Activated naive CD4-positive, alpha-beta T cell treated with anti-CD3 and anti-CD28 coated beads for 36 hours (primary cell): ENCODE data around the gene IL1B. TPM values are rescaled to one million over a fixed set of nuclear protein-coding genes. Genes with fewer than 3 reads are reported as not detected.

Experiments used
- CTCF ChIA-PET: fragments of 350-600 bp; sonication (Branson Sonifier 250); formaldehyde crosslinking; loops from one replicate; lab custom pipeline; 2021; ENCODE audit warnings: antibody characterized with exemption; lab: Charles Lee
- DNase-seq: peaks from one replicate; pipeline ENCODE4 v3.0.0-alpha.2; 2020
- H3K27ac Mint-ChIP-seq: one replicate; pipeline ENCODE4 v1.8.0; 2021; ENCODE audit warnings: mild to moderate bottlenecking, mixed read lengths
- H3K27me3 Mint-ChIP-seq: one replicate; pipeline ENCODE4 v1.8.0; 2021; ENCODE audit warnings: low read depth, mixed read lengths
- H3K36me3 Mint-ChIP-seq: one replicate; pipeline ENCODE4 v1.8.0; 2021; ENCODE audit warnings: low read depth, mixed read lengths
- H3K4me1 Mint-ChIP-seq: one replicate; pipeline ENCODE4 v1.8.0; 2021; ENCODE audit warnings: low read depth, mixed read lengths
- H3K4me3 Mint-ChIP-seq: one replicate; pipeline ENCODE4 v1.8.0; 2021; ENCODE audit warnings: mild to moderate bottlenecking, moderate library complexity, mixed read lengths
- H3K9me3 Mint-ChIP-seq: one replicate; pipeline ENCODE4 v1.8.0; 2021; ENCODE audit warnings: mixed read lengths
- intact Hi-C: fragments of 100-400 bp; cut with micrococcal nuclease; formaldehyde crosslinking; loops from one replicate; pipeline ENCODE4 v1.15.1; 2023
- total RNA-seq, 2 experiments: library from RNA; stranded (reverse); gene quantifications; one replicate each; pipeline ENCODE4 v1.2.3, GENCODE V29; 2021

Gene IL1B
- total RNA-seq, 2 experiments from 2014 or later, result not detected

DNA sequence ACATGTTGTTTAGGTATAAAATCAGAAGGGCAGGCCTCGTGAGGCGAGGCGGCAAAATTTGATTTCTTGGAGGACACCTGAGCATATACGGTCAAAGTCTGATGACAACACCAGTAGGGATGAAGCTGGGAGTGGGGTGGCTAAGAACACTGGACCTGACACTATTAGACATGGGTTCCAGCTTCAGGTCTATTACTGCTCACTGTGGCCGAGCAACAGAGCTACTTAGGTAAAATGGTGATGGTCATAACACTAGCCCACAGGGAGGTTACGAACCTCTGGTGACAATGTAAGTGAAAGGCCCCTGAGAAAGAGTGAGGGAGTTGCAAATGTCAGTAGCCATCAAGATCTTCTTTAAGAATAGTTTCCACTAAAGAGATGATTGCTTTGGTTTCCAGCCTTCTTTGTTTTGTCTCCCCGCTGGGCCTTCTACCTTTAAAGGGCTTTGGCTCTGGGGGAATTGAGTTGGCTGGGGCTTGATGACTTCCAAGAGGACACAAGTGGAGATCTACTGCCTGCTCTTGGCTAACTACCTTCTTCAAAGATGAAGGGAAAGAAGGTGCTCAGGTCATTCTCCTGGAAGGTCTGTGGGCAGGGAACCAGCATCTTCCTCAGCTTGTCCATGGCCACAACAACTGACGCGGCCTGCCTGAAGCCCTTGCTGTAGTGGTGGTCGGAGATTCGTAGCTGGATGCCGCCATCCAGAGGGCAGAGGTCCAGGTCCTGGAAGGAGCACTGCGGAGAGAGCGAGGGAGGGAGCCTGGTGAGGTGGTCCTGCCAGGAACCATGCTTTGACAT is 3.5 kb downstream of the IL1B start:
- H3K4me1 Mint-ChIP-seq, result no peaks in the 10 kb centered on the region
- CTCF ChIA-PET, result interaction anchor here (0.6 to 1.1 kb wide), 3 partner anchors 18 to 83 kb away, joined by 3 to 4 read pairs (median 3); no protein-coding TSS in a partner anchor
- no peak overlapping the region for H3K27ac Mint-ChIP-seq
- no peak overlapping the region for H3K4me3 Mint-ChIP-seq
- no peak for DNase-seq
- no peaks in the 10 kb centered on the region for H3K36me3 Mint-ChIP-seq
- peaks cover 2% of the 10 kb centered on the region for H3K27me3 Mint-ChIP-seq
- H3K9me3 Mint-ChIP-seq, result no peaks in the 10 kb centered on the region
- intact Hi-C loops, result no loop called here

DNA sequence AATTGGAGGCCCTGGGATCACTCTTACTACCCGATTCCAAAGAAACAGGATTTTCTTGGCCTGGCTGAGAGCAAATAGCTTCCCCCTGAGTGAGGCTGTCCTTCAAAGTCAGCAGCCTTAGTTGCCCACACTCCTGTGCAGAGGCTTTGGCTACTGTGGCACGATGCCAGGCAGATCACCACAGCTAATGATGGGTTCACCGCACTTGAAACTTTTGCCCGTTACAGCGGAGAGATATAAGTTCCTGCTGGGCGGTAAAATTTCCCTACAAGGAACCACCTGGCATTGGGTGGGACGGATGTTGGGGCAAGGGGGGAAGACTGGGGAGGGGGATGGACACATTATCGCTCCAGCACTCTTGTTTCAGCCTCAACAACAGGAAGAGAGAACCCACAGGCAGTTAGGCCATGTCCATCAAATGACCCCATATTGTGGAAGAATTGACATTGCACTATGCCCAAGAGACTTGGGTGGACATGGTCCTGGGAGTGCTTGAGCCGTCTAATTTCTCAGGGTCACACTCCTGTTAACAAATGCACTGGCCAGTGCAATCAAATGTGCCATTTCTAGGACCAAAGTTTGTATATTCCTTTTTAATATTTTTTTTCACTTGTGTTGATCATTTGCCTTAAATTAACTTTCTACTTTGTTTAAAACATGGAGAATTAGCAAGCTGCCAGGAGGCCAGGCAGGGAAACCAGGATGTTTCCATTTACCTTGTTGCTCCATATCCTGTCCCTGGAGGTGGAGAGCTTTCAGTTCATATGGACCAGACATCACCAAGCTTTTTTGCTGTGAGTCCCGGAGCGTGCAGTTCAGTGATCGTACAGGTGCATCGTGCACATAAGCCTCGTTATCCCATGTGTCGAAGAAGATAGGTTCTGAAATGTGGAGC is 4.4 kb downstream of the IL1B start:
- peaks cover 2% of the 10 kb centered on the region for H3K27me3 Mint-ChIP-seq
- no peak overlapping the region for H3K27ac Mint-ChIP-seq
- H3K9me3 Mint-ChIP-seq, result no peaks in the 10 kb centered on the region
- H3K4me3 Mint-ChIP-seq, result no peak overlapping the region
- intact Hi-C loops, result no loop called here
- no peaks in the 10 kb centered on the region for H3K4me1 Mint-ChIP-seq
- DNase-seq, result no peak
- CTCF ChIA-PET, result no interaction called here
- H3K36me3 Mint-ChIP-seq, result no peaks in the 10 kb centered on the region

- H3K27me3 Mint-ChIP-seq, result peaks cover 2% of the 10 kb centered on the region
- no peak overlapping the region for H3K4me3 Mint-ChIP-seq
- intact Hi-C loops, result no loop called here
- H3K36me3 Mint-ChIP-seq, result no peaks in the 10 kb centered on the region
- H3K9me3 Mint-ChIP-seq, result no peaks in the 10 kb centered on the region
- no peak for DNase-seq
- H3K27ac Mint-ChIP-seq, result no peak overlapping the region
- CTCF ChIA-PET, result no interaction called here
- no peaks in the 10 kb centered on the region for H3K4me1 Mint-ChIP-seq
Measured at GRCh38 chr2:112831513-112831845, 5.1 kb downstream of the IL1B start.

- DNase-seq, result no peak
- H3K27ac Mint-ChIP-seq, result no peak overlapping the region
- no peaks in the 10 kb centered on the region for H3K9me3 Mint-ChIP-seq
- H3K4me3 Mint-ChIP-seq, result no peak overlapping the region
- intact Hi-C loops, result no loop called here
- H3K4me1 Mint-ChIP-seq, result no peaks in the 10 kb centered on the region
- no peaks in the 10 kb centered on the region for H3K36me3 Mint-ChIP-seq
- CTCF ChIA-PET, result interaction anchor here (0.6 to 1.9 kb wide), 2 partner anchors 69 to 110 kb away, joined by 3 to 7 read pairs; no protein-coding TSS in a partner anchor
- H3K27me3 Mint-ChIP-seq, result peaks cover 2% of the 10 kb centered on the region
Measured at GRCh38 chr2:112830682-112831512, 5.7 kb downstream of the IL1B start.

DNA sequence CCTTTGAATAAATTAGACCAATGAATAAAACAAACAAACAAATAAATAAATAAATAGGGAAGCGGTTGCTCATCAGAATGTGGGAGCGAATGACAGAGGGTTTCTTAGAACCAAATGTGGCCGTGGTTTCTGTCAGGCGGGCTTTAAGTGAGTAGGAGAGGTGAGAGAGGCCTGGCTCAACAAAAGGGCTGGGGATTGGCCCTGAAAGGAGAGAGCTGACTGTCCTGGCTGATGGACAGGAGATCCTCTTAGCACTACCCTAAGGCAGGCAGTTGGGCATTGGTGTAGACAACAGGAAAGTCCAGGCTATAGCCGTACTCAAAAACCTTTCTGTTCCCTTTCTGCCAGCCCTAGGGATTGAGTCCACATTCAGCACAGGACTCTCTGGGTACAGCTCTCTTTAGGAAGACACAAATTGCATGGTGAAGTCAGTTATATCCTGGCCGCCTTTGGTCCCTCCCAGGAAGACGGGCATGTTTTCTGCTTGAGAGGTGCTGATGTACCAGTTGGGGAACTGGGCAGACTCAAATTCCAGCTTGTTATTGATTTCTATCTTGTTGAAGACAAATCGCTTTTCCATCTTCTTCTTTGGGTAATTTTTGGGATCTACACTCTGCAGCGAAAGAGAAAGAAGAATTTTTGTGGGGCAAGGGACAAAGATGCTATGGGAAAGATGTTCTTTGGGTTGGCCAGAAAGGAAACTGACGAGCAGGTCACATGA is 6.5 kb downstream of the IL1B start:
- peaks cover 2% of the 10 kb centered on the region for H3K27me3 Mint-ChIP-seq
- H3K4me3 Mint-ChIP-seq, result no peak overlapping the region
- no peaks in the 10 kb centered on the region for H3K9me3 Mint-ChIP-seq
- DNase-seq, result no peak
- no peaks in the 10 kb centered on the region for H3K4me1 Mint-ChIP-seq
- CTCF ChIA-PET, result interaction anchor here (1.9 kb wide), 1 partner anchor 111 kb away, joined by 7 read pairs; no protein-coding TSS in a partner anchor
- no peak overlapping the region for H3K27ac Mint-ChIP-seq
- intact Hi-C loops, result no loop called here
- H3K36me3 Mint-ChIP-seq, result no peaks in the 10 kb centered on the region

DNA sequence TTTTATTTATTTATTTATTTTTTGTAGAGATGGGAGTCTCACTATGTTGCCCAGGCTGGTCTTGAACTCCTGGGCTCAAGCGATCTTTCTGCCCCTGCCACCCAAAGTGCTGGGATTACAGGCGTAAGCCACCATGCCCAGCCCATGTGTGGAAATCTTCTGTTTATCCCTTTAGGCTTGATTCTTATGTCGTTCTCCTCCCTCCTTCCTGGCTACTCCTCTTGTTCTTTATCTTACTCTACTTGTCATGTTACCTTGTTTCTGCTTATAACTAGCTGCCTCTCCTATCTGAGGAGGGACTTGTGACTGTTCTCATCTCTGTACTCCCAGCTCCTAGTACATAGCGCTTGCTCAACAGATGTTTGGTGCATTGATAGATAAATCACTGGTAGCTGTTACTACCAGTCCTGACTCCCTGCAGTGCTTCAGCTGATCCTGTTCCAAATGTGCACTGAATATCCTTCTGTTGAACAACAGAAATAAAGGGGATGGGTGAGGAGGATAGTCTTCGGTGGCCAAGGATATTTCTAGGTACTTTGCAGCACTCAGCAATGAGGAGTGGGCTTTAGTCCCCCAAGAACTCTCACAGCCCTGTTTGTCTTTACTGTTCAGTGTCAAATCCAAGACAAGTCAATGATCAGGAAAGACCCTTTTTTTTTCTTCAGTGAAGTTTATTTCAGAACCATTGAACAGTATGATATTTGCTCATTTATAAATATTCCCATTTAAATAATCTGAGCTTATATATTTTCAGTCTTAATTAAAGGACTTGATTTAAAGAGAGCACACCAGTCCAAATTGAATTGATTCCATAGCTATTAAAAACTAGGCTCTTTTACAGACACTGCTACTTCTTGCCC is 7.2 kb downstream of the IL1B start:
- intact Hi-C loops, result no loop called here
- Mint-ChIP-seq H3K27me3 (peaks cover 2% of the 10 kb centered on the region), H3K27ac (no peak overlapping the region), H3K36me3 (no peaks in the 10 kb centered on the region), H3K9me3 (no peaks in the 10 kb centered on the region), H3K4me3 (no peak overlapping the region), H3K4me1 (no peaks in the 10 kb centered on the region)
- no peak for DNase-seq
- CTCF ChIA-PET, result interaction anchor here (1.9 kb wide), 1 partner anchor 112 kb away, joined by 7 read pairs; no protein-coding TSS in a partner anchor

- H3K4me3 Mint-ChIP-seq, result no peak overlapping the region
- CTCF ChIA-PET, result no interaction called here
- intact Hi-C loops, result no loop called here
- no peaks in the 10 kb centered on the region for H3K4me1 Mint-ChIP-seq
- no peak overlapping the region for H3K27ac Mint-ChIP-seq
- no peaks in the 10 kb centered on the region for H3K36me3 Mint-ChIP-seq
- DNase-seq, result no peak
- no peaks in the 10 kb centered on the region for H3K9me3 Mint-ChIP-seq
- H3K27me3 Mint-ChIP-seq, result no peaks in the 10 kb centered on the region
Measured at GRCh38 chr2:112828251-112828691, 8.3 kb downstream of the IL1B start.

DNA sequence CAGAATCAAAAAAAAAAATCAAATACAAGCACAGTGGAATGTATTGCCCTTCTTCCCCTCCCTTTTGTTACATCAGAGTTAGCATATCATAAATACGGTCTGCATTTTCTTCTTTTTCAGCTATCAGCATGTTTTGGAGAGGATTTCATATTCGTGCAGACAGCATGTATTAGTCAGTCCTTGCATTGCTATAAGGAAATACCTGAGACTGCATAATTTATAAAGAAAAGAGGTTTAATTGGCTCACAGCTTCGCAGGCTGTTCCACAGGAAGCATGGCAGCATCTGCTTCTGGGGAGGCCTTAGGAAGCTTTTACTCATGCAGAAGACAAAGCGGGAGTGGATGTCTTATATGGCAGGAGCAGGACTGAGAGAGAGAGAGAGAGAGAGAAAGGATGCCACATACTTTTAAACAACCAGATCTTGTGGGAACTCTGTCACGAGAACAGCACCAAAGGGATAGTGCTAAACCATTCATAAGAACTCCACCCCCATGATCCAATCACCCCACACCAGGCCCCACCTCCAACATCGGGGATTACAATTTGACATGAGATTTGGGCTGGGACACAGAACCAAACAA is 8.9 kb downstream of the IL1B start:
- DNase-seq, result no peak
- Mint-ChIP-seq H3K9me3 (no peaks in the 10 kb centered on the region), H3K27me3 (no peaks in the 10 kb centered on the region), H3K36me3 (no peaks in the 10 kb centered on the region), H3K27ac (peak overlapping the region; percentile 39), H3K4me3 (no peak overlapping the region), H3K4me1 (no peaks in the 10 kb centered on the region)
- intact Hi-C loops, result no loop called here
- CTCF ChIA-PET, result interaction anchor here (0.6 kb wide), 1 partner anchor 236 kb away, joined by 3 read pairs; no protein-coding TSS in a partner anchor

DNA sequence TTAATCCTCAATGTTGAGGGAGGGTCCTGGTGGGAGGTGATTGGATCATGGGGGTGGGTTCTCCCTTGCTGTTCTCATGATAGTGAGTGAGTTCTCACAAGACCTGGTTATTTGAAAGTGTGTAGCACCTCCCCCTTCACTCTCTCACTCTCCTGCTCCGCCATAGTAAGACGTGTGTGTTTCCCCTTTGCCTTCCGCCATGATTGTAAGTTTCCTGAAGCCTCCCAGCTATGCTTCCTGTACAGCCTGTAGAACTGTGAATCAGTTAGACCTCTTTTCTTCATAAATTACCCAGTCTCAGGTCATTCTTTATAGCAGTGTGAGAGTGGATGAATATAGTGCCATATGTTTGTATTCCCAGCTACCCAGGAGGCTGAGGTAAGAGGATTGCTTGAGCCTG is 9.6 kb downstream of the IL1B start:
- CTCF ChIA-PET, result no interaction called here
- no peak overlapping the region for H3K4me3 Mint-ChIP-seq
- intact Hi-C loops, result no loop called here

DNA sequence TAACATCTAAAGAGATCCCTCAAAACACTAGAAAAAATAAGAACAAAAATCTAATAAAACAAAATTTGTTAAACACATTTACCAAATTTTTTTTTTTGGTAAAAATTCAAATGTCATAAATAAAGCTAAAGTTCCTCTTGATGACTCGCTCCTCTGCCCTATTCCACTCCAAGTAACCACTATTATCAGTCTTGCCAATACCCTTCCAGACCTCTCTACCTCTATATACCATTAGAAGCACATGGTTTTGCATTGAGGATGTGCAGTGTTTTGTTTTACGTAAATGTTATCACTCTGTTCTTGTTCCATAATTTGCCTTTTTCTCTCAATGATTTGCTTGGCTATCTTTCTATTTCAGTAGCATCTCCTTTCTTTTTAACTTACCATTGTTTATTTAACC is 10.9 kb downstream of the IL1B start:
- Mint-ChIP-seq H3K4me1 (peaks cover 15% of the 10 kb centered on the region), H3K4me3 (no peak overlapping the region), H3K27ac (no peak overlapping the region), H3K27me3 (no peaks in the 10 kb centered on the region), H3K9me3 (no peaks in the 10 kb centered on the region), H3K36me3 (no peaks in the 10 kb centered on the region)
- CTCF ChIA-PET, result no interaction called here
- intact Hi-C loops, result no loop called here
- no peak for DNase-seq

More for the DNA sequence above, 9.6 kb downstream of the IL1B start:
- H3K27me3 Mint-ChIP-seq, result no peaks in the 10 kb centered on the region
- H3K27ac Mint-ChIP-seq, result no peak overlapping the region
- no peak for DNase-seq
- no peaks in the 10 kb centered on the region for H3K36me3 Mint-ChIP-seq
- peaks cover 5% of the 10 kb centered on the region for H3K4me1 Mint-ChIP-seq
- no peaks in the 10 kb centered on the region for H3K9me3 Mint-ChIP-seq
